OCI-LY7 (cell line): ENCODE data around the gene ARHGAP29. TPM values are rescaled to one million over a fixed set of nuclear protein-coding genes. Genes with fewer than 3 reads are reported as not detected.

ENCODE experiments used
- BruUV-seq: library from RNA; stranded (reverse); fragments of 400-500 nt; replicated peaks from 2 replicates; lab custom pipeline; 2021; lab: Mats Ljungman, UMichigan
- CTCF ChIA-PET: fragments of 300-600 bp; sonication (Branson Sonifier 250); formaldehyde crosslinking; loops from one replicate; lab custom pipeline; 2022; ENCODE audit warnings: antibody characterized with exemption; ENCODE audit not compliant: unreplicated experiment; lab: Charles Lee
- POLR2A ChIA-PET: fragments of 300-600 bp; sonication (Branson Sonifier 250); formaldehyde crosslinking; loops from one replicate; lab custom pipeline; 2022; ENCODE audit warnings: antibody characterized with exemption; lab: Charles Lee
- DNase-seq: peaks from one replicate; pipeline ENCODE4 v3.0.0-alpha.2; 2015; ENCODE audit warnings: low spot score
- H2AFZ ChIP-seq: fragments of 200-600 bp; sonication (generic), shearing (Covaris generic); 2 replicates; pipeline ENCODE4 v1.6.1; 2014; ENCODE audit warnings: mild to moderate bottlenecking, antibody characterized with exemption, low read length, moderate library complexity
- H3K27ac ChIP-seq: fragments of 200-600 bp; sonication (generic); 2 replicates; pipeline ENCODE4 v1.5.1; 2014; ENCODE audit warnings: mixed run types, low read depth, mild to moderate bottlenecking, moderate library complexity, low read length, inconsistent platforms; ENCODE audit not compliant: poor library complexity, severe bottlenecking
- H3K36me3 ChIP-seq: fragments of 200-600 bp; sonication (generic); 2 replicates; pipeline ENCODE4 v1.6.1; 2014; ENCODE audit warnings: mild to moderate bottlenecking, antibody characterized with exemption, low read length, moderate library complexity, mixed read lengths; ENCODE audit not compliant: insufficient read depth
- H3K4me1 ChIP-seq: fragments of 200-600 bp; sonication (generic); 2 replicates; pipeline ENCODE4 v1.5.1; 2014; ENCODE audit warnings: mild to moderate bottlenecking, low read length; ENCODE audit not compliant: insufficient read depth, poor library complexity, severe bottlenecking
- H3K4me2 ChIP-seq: fragments of 200-600 bp; sonication (generic); 2 replicates; pipeline ENCODE4 v1.6.1; 2014; ENCODE audit warnings: mild to moderate bottlenecking, low read length
- H3K4me3 ChIP-seq: fragments of 200-600 bp; sonication (generic); 2 replicates; pipeline ENCODE4 v1.5.1; 2014; ENCODE audit warnings: mild to moderate bottlenecking, low read depth, low read length; ENCODE audit not compliant: poor library complexity, severe bottlenecking
- H3K79me2 ChIP-seq: fragments of 200-600 bp; sonication (generic); 2 replicates; pipeline ENCODE4 v1.6.1; 2016; ENCODE audit warnings: low read depth, mild to moderate bottlenecking, low read length, moderate library complexity, mixed read lengths; ENCODE audit not compliant: insufficient read depth
- H3K9me2 ChIP-seq: fragments of 200-600 bp; sonication (generic); 2 replicates; pipeline ENCODE4 v1.6.1; 2016; ENCODE audit warnings: mild to moderate bottlenecking, low read length, mixed read lengths; ENCODE audit not compliant: insufficient read depth
- H3K9me3 ChIP-seq: fragments of 200-600 bp; sonication (generic); 2 replicates; pipeline ENCODE4 v1.6.1; 2014; ENCODE audit warnings: mild to moderate bottlenecking, mixed run types, low read length, mixed read lengths
- H4K20me1 ChIP-seq: fragments of 200-600 bp; sonication (generic); 2 replicates; pipeline ENCODE4 v1.6.1; 2014; ENCODE audit warnings: mild to moderate bottlenecking, antibody characterized with exemption, low read length, moderate library complexity, mixed read lengths; ENCODE audit not compliant: insufficient read depth
- CTCF ChIP-seq: fragments of 200-600 bp; sonication (generic); conservative IDR thresholded peaks from 2 replicates; pipeline ENCODE4 v1.5.1; 2014; ENCODE audit warnings: mild to moderate bottlenecking, antibody characterized with exemption, low read length, moderate library complexity, mixed read lengths
- EZH2phosphoT487 ChIP-seq: fragments of 200-600 bp; sonication (generic); IDR thresholded peaks from 2 replicates; pipeline ENCODE4 v1.6.1; 2018; ENCODE audit warnings: low read depth, borderline replicate concordance, mild to moderate bottlenecking, mixed run types, antibody characterized with exemption, low read length, moderate library complexity, mixed read lengths
- intact Hi-C: fragments of 100-400 bp; cut with micrococcal nuclease; formaldehyde crosslinking; loops from one replicate; pipeline ENCODE4 v1.10.0; 2022; ENCODE audit not compliant: unreplicated experiment
- total RNA-seq, 2 experiments: library from RNA; depleted of rRNA in 1 of 2; stranded (reverse); fragments of >200 nt in 1 of 2; shearing (Covaris generic) in 1 of 2; gene quantifications; 2 replicates each; pipeline ENCODE4 v1.2.3, GENCODE V29; 2014 to 2022

Gene ARHGAP29
- total RNA-seq, 2 experiments from 2014 or later: 0.06 TPM; not detected in 1

DNA sequence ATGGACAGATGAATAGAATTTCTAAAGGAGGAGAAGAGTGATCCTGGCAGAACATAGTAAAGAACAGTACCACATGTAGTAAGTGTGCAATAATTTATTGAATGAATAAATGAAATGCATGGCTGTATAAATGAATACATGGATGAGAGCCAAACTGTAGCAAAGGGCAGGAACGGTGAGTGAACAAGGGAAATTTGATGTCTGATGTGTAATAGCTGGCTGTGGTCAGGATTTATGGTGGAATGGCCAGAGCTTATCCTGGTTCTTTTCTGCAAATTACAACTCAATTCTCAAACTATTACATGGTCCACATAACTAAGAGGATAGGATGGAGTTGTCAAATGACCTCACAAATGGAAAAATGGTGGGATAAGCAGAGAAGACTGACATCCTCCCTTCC is 43.2 kb upstream of the ARHGAP29 start:
- POLR2A ChIA-PET: interaction anchor here (1.0 kb wide), 1 partner anchor 12 kb away, joined by 3 read pairs; no protein-coding TSS in a partner anchor
- Histone ChIP-seq H3K4me1 (no peaks in the 10 kb centered on the region), H3K9me3 (no peaks in the 10 kb centered on the region), H3K9me2 (no peaks in the 10 kb centered on the region), H3K36me3 (no peaks in the 10 kb centered on the region), H3K27ac (no peak overlapping the region), H3K4me2 (no peak overlapping the region), H2AFZ (no peak overlapping the region), H3K79me2 (no peaks in the 10 kb centered on the region), H4K20me1 (no peaks in the 10 kb centered on the region), H3K4me3 (no peak overlapping the region)
- DNase-seq: no peak
- BruUV-seq: no TSS peak
- TF ChIP-seq CTCF (no peak), EZH2phosphoT487 (no peak)
- intact Hi-C loops: no loop called here
- CTCF ChIA-PET: no interaction called here

DNA sequence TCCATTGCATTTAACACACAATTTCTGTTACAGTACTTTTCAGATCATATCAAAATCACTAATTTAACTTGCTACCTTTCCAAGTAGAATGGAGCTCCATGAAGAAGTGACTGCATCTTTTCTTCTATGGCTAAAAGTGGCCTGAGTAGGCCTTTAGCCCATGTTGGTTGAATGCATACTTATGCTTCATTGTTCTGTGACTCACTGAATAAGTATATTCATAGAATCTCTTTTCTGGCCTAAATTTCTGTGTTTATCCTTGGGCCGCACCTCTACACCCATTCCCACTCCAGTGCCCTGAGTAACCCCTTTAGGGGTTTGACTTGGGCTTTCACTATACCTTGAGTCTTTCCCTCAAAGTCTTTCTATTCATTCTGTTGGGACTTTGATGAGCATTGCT is 42.1 kb upstream of the ARHGAP29 start:
- no peaks in the 10 kb centered on the region for H4K20me1 ChIP-seq
- POLR2A ChIA-PET: interaction anchor here (0.6 kb wide), 1 partner anchor 98 kb away, joined by 3 read pairs; no protein-coding TSS in a partner anchor
- H3K4me3 ChIP-seq: no peak overlapping the region
- no peak overlapping the region for H3K27ac ChIP-seq
- no peak for TF ChIP-seq CTCF
- TF ChIP-seq EZH2phosphoT487: no peak
- no peak for DNase-seq
- CTCF ChIA-PET: no interaction called here
- BruUV-seq: no TSS peak
- H3K36me3 ChIP-seq: no peaks in the 10 kb centered on the region
- H3K9me2 ChIP-seq: no peaks in the 10 kb centered on the region
- H3K4me2 ChIP-seq: no peak overlapping the region
- no peaks in the 10 kb centered on the region for H3K9me3 ChIP-seq
- intact Hi-C loops: no loop called here
- no peak overlapping the region for H2AFZ ChIP-seq
- H3K79me2 ChIP-seq: no peaks in the 10 kb centered on the region
- no peaks in the 10 kb centered on the region for H3K4me1 ChIP-seq

DNA sequence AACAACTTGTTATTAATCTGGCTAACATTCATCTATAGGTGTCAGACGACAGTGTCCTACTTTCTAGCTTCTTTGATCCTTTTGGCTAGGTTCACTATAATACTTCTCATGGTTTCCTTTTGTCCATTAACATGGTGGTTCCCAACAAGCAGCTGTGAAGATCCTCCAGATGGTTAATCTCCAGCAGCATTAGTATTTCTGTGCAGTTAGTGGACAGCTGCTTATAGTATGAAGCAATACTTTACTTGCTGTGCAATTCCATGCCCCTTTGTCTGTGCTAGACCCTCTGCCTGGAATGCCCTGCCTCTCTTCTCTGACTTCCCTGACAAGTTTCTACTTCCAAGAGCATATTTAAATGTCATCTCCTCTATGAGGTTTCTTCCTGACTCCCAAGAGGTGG is 41.7 kb upstream of the ARHGAP29 start:
- ChIA-PET POLR2A (interaction anchor here (0.6 kb wide), 1 partner anchor 97 kb away, joined by 3 read pairs; no protein-coding TSS in a partner anchor), CTCF (no interaction called here)
- no peaks in the 10 kb centered on the region for H3K9me2 ChIP-seq
- no peak overlapping the region for H3K4me2 ChIP-seq
- DNase-seq: no peak
- no peaks in the 10 kb centered on the region for H4K20me1 ChIP-seq
- H3K79me2 ChIP-seq: no peaks in the 10 kb centered on the region
- intact Hi-C loops: no loop called here
- H3K9me3 ChIP-seq: no peaks in the 10 kb centered on the region
- no peak for TF ChIP-seq CTCF
- no peak for TF ChIP-seq EZH2phosphoT487
- H3K4me1 ChIP-seq: no peaks in the 10 kb centered on the region
- no peaks in the 10 kb centered on the region for H3K36me3 ChIP-seq
- H3K27ac ChIP-seq: no peak overlapping the region
- no TSS peak for BruUV-seq
- H2AFZ ChIP-seq: no peak overlapping the region
- no peak overlapping the region for H3K4me3 ChIP-seq
